HG02763 (cell line): Measurements from ENCODE around the gene TTLL1.
"Not testable (repeated sequence)": the region's sequence is repeated elsewhere in the genome, so short reads cannot be mapped to it uniquely, and the experiment has no call there.

Experiments
- ATAC-seq: cut with Tn5 transposase; IDR thresholded peaks from one replicate; pipeline ENCODE4 v1.9.1; 2021; ENCODE audit warnings: mild to moderate bottlenecking, moderate library complexity; ENCODE audit not compliant: unreplicated experiment

Gene TTLL1

GRCh38 chr22:43110927-43111623 is 21.9 kb upstream of the TTLL1 start:
- no peak for ATAC-seq

GRCh38 chr22:43110444-43110926 is 21.3 kb upstream of the TTLL1 start, which contains the start of gene BIK:
Gene BIK, plus strand, starts transcription at chr22:43110750. Its CDS starts 13,273 bp downstream, at chr22:43124023.
- ATAC-seq, result no peak

GRCh38 chr22:43109921-43110443 is 20.8 kb upstream of the TTLL1 start:
- ATAC-seq, result no peak

GRCh38 chr22:43109511-43109910 is 20.3 kb upstream of the TTLL1 start:
- no peak for ATAC-seq

GRCh38 chr22:43106302-43106701 is 17.1 kb upstream of the TTLL1 start:
- ATAC-seq, result no peak

GRCh38 chr22:43104950-43105349 is 15.8 kb upstream of the TTLL1 start:
- ATAC-seq, result not testable (repeated sequence)

- ATAC-seq, result not testable (repeated sequence)
These were observed 14.9 kb upstream of the TTLL1 start for GRCh38 chr22:43104056-43104625.

- no peak for ATAC-seq
These were observed 12.1 kb upstream of the TTLL1 start for GRCh38 chr22:43101306-43101705.

GRCh38 chr22:43100225-43100624 is 11.0 kb upstream of the TTLL1 start:
- no peak for ATAC-seq

- no peak for ATAC-seq
These were observed 9.9 kb upstream of the TTLL1 start for GRCh38 chr22:43099095-43099494.

GRCh38 chr22:43098356-43098755 is 9.2 kb upstream of the TTLL1 start:
- no peak for ATAC-seq

GRCh38 chr22:43096420-43096819 is 7.2 kb upstream of the TTLL1 start:
- ATAC-seq, result no peak

GRCh38 chr22:43094551-43094950 is 5.4 kb upstream of the TTLL1 start:
- ATAC-seq, result no peak

- no peak for ATAC-seq
These were observed 4.9 kb upstream of the TTLL1 start for GRCh38 chr22:43094085-43094484.

GRCh38 chr22:43092085-43092484 is 2.9 kb upstream of the TTLL1 start:
- ATAC-seq, result no peak

- no peak for ATAC-seq
These were observed 1.1 kb upstream of the TTLL1 start for GRCh38 chr22:43090130-43090789.

GRCh38 chr22:43088627-43088983 is 586 bp downstream of the TTLL1 start:
- no peak for ATAC-seq

GRCh38 chr22:43085658-43086606 is 3.3 kb downstream of the TTLL1 start:
- ATAC-seq, result no peak

- no peak for ATAC-seq
These were observed 7.2 kb downstream of the TTLL1 start for GRCh38 chr22:43081968-43082367.

GRCh38 chr22:43080616-43081015 is 8.6 kb downstream of the TTLL1 start:
- ATAC-seq, result no peak

- no peak for ATAC-seq
These were observed 9.4 kb downstream of the TTLL1 start for GRCh38 chr22:43079742-43080141.
